DOHH2 (cell line): ENCODE measurements around the gene RICTOR.

Experiments used
- H3F3A ChIP-seq: fragments of 200-600 bp; sonication (generic), shearing (Covaris generic); 2 replicates; pipeline ENCODE4 v1.6.0; 2016; ENCODE audit warnings: antibody characterized with exemption, mild to moderate bottlenecking; ENCODE audit not compliant: control insufficient read depth, insufficient read depth
- H3K27ac ChIP-seq: fragments of 200-600 bp; sonication (generic); 2 replicates; pipeline ENCODE4 v1.5.1; 2014; ENCODE audit warnings: low read depth, mild to moderate bottlenecking, low read length, moderate library complexity
- H3K27me3 ChIP-seq: fragments of 200-600 bp; sonication (generic); 2 replicates; pipeline ENCODE4 v1.6.1; 2014; ENCODE audit warnings: mild to moderate bottlenecking, low read length, mixed read lengths; ENCODE audit not compliant: control insufficient read depth
- H3K36me3 ChIP-seq: fragments of 200-600 bp; sonication (generic); 2 replicates; pipeline ENCODE4 v1.6.1; 2014; ENCODE audit warnings: mild to moderate bottlenecking, low read length, moderate library complexity, mixed read lengths; ENCODE audit not compliant: control insufficient read depth
- H3K4me1 ChIP-seq: fragments of 200-600 bp; sonication (generic); 2 replicates; pipeline ENCODE4 v1.6.1; 2014; ENCODE audit warnings: mild to moderate bottlenecking, low read length, mixed read lengths; ENCODE audit not compliant: control insufficient read depth
- H3K4me2 ChIP-seq: fragments of 200-600 bp; sonication (generic); 2 replicates; pipeline ENCODE4 v1.6.0; 2014; ENCODE audit warnings: mild to moderate bottlenecking, low read length, moderate library complexity
- H3K4me3 ChIP-seq: fragments of 200-600 bp; sonication (generic); 2 replicates; pipeline ENCODE4 v1.5.1; 2014; ENCODE audit warnings: mild to moderate bottlenecking, low read length, mixed read lengths
- H3K79me2 ChIP-seq: fragments of 200-600 bp; sonication (generic); 2 replicates; pipeline ENCODE4 v1.6.1; 2014; ENCODE audit warnings: mild to moderate bottlenecking, low read length, mixed read lengths; ENCODE audit not compliant: control insufficient read depth
- H3K9me2 ChIP-seq: fragments of 200-600 bp; sonication (generic); replicated peaks from 2 replicates; pipeline ENCODE4 v1.6.1; 2014; ENCODE audit warnings: mild to moderate bottlenecking, low read length, mixed read lengths; ENCODE audit not compliant: control insufficient read depth
- H3K9me3 ChIP-seq: fragments of 200-600 bp; sonication (generic); 2 replicates; pipeline ENCODE4 v1.6.1; 2014; ENCODE audit warnings: antibody characterized with exemption, low read length, mixed read lengths; ENCODE audit not compliant: control insufficient read depth, insufficient read depth
- H4K20me1 ChIP-seq: fragments of 200-600 bp; sonication (generic); 2 replicates; pipeline ENCODE4 v1.6.0; 2014; ENCODE audit warnings: low read depth, mild to moderate bottlenecking, antibody characterized with exemption, low read length, moderate library complexity; ENCODE audit not compliant: control insufficient read depth, insufficient read depth
- EZH2phosphoT487 ChIP-seq: fragments of 200-600 bp; sonication (generic); IDR thresholded peaks from 2 replicates; pipeline ENCODE4 v1.6.1; 2017; ENCODE audit warnings: borderline replicate concordance, mild to moderate bottlenecking, antibody characterized with exemption, low read length, moderate library complexity, mixed read lengths
- TF ChIP-seq, protein P1 (sequence below): fragments of 200-600 bp; sonication (generic); IDR thresholded peaks from one replicate; pipeline ENCODE4 v1.5.1; 2014; ENCODE audit warnings: antibody characterized with exemption, mild to moderate bottlenecking, low read depth, low read length; ENCODE audit not compliant: poor library complexity, severe bottlenecking

The RICTOR gene

DNA sequence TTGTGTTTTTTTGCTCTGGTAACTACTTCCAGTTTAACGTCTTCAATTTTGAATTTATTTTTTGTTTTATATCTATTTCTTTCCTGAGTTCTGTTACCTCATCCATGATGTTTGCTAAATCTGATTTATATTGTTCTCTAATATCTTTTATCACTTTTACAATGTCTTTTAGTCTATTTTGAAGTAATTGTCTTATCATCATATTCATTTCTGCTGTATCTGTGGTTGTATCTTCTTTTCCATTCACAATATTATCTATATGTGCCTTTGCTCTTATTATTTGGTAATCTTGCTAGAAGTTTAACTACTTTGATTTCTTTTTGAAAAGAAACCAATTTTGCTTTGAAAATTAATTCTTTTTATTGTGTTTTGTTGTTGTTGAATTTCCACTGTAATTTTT lies 184.8 kb downstream of the RICTOR start:
- no peaks in the 10 kb centered on the region for H3K9me3 ChIP-seq
- no peak overlapping the region for H3K4me3 ChIP-seq
- TF ChIP-seq, protein P1, sequence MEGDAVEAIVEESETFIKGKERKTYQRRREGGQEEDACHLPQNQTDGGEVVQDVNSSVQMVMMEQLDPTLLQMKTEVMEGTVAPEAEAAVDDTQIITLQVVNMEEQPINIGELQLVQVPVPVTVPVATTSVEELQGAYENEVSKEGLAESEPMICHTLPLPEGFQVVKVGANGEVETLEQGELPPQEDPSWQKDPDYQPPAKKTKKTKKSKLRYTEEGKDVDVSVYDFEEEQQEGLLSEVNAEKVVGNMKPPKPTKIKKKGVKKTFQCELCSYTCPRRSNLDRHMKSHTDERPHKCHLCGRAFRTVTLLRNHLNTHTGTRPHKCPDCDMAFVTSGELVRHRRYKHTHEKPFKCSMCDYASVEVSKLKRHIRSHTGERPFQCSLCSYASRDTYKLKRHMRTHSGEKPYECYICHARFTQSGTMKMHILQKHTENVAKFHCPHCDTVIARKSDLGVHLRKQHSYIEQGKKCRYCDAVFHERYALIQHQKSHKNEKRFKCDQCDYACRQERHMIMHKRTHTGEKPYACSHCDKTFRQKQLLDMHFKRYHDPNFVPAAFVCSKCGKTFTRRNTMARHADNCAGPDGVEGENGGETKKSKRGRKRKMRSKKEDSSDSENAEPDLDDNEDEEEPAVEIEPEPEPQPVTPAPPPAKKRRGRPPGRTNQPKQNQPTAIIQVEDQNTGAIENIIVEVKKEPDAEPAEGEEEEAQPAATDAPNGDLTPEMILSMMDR, result no peak
- no peak for TF ChIP-seq EZH2phosphoT487
- no peaks in the 10 kb centered on the region for H3K36me3 ChIP-seq
- no peak overlapping the region for H3K27ac ChIP-seq
- no peaks in the 10 kb centered on the region for H3K27me3 ChIP-seq
- no peaks in the 10 kb centered on the region for H3K79me2 ChIP-seq
- no peak overlapping the region for H3K4me2 ChIP-seq
- H3K9me2 ChIP-seq, result no peaks in the 10 kb centered on the region
- H4K20me1 ChIP-seq, result no peaks in the 10 kb centered on the region
- no peaks in the 10 kb centered on the region for H3F3A ChIP-seq
- no peaks in the 10 kb centered on the region for H3K4me1 ChIP-seq

DNA sequence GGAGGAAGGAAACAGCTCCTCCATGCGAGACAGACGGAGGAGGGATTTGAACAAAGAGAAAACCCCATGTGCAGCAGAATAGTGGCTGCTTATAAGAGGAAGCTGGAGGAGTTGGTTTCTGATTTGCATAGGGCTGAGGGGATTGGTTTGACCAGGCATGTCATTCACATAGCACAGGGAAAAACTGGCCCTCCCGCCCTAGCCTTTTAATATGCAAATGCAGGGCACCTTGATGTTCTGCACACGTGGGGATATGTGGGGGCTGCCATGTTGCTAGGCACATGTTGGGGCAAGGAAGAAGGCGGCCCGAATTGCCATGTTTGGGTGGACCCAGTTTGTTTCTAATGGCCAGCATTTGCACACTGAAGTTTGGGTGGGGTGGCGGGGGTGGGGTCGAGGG lies 186.2 kb downstream of the RICTOR start:
- no peaks in the 10 kb centered on the region for H3K9me2 ChIP-seq
- no peaks in the 10 kb centered on the region for H4K20me1 ChIP-seq
- no peaks in the 10 kb centered on the region for H3K27me3 ChIP-seq
- H3F3A ChIP-seq, result no peaks in the 10 kb centered on the region
- TF ChIP-seq EZH2phosphoT487, result no peak
- TF ChIP-seq, protein P1, result no peak
- H3K36me3 ChIP-seq, result no peaks in the 10 kb centered on the region
- H3K79me2 ChIP-seq, result no peaks in the 10 kb centered on the region
- no peak overlapping the region for H3K27ac ChIP-seq
- no peak overlapping the region for H3K4me3 ChIP-seq
- no peak overlapping the region for H3K4me2 ChIP-seq
- H3K4me1 ChIP-seq, result no peaks in the 10 kb centered on the region
- H3K9me3 ChIP-seq, result no peaks in the 10 kb centered on the region
